Liver (tissue), 9 donors: ENCODE data around the gene ARSB. TPM values are rescaled to one million over a fixed set of nuclear protein-coding genes. Genes with fewer than 3 reads are reported as not detected.

Experiments used
- DNase-seq: peaks from one replicate; pipeline ENCODE4 v3.0.0-alpha.2; 2017; ENCODE audit warnings: low spot score
- H3K27ac ChIP-seq, 2 donors: one replicate each; pipeline ENCODE4 v1.7.0; 2013; ENCODE audit warnings: inconsistent platforms in 2 of 2, low read length in 2 of 2, control low read depth in 1 of 2, low read depth in 1 of 2, mild to moderate bottlenecking in 1 of 2
- H3K27me3 ChIP-seq, 4 donors: one replicate each; pipeline versions ENCODE4 v1.6.1 to v1.7.0; 2013; ENCODE audit warnings: low read length in 3 of 4, inconsistent platforms in 1 of 4, mild to moderate bottlenecking in 1 of 4, moderate library complexity in 1 of 4; ENCODE audit not compliant: control insufficient read depth in 4 of 4, insufficient read depth in 4 of 4
- H3K36me3 ChIP-seq, 4 donors: one replicate each; pipeline versions ENCODE4 v1.6.1 to v1.7.0; 2013; ENCODE audit warnings: low read length in 3 of 4, mild to moderate bottlenecking in 3 of 4, low read depth in 1 of 4, moderate library complexity in 1 of 4; ENCODE audit not compliant: control insufficient read depth in 4 of 4, insufficient read depth in 3 of 4
- H3K4me1 ChIP-seq, 4 donors: one replicate each; pipeline versions ENCODE4 v1.6.1 to v1.7.0; 2013; ENCODE audit warnings: low read length in 3 of 4, mild to moderate bottlenecking in 3 of 4, moderate library complexity in 1 of 4; ENCODE audit not compliant: control insufficient read depth in 4 of 4, insufficient read depth in 4 of 4
- H3K4me3 ChIP-seq, 3 donors: one replicate each; pipeline versions ENCODE4 v1.6.1 to v1.7.0; 2013; ENCODE audit warnings: low read length in 3 of 3, control low read depth in 1 of 3, low read depth in 1 of 3, mild to moderate bottlenecking in 1 of 3
- H3K9ac ChIP-seq, 2 donors: one replicate each; pipeline ENCODE4 v1.7.0; 2013; ENCODE audit warnings: low read length in 2 of 2, mild to moderate bottlenecking in 2 of 2, moderate library complexity in 2 of 2, control low read depth in 1 of 2, low read depth in 1 of 2
- H3K9me3 ChIP-seq, 4 donors: one replicate each; pipeline versions ENCODE4 v1.6.1 to v1.7.0; 2013; ENCODE audit warnings: low read length in 3 of 4; ENCODE audit not compliant: control insufficient read depth in 4 of 4
- EGR1 ChIP-seq, 2 donors: IDR thresholded peaks; 2 replicates each; pipeline ENCODE4 v1.6.1; 2016 to 2018; ENCODE audit warnings: antibody characterized with exemption in 2 of 2, low read depth in 2 of 2
- FOXA1 ChIP-seq: IDR thresholded peaks from 2 replicates; pipeline ENCODE4 v1.6.1; 2016; ENCODE audit warnings: antibody characterized with exemption
- FOXA2 ChIP-seq: IDR thresholded peaks from 2 replicates; pipeline ENCODE4 v1.6.1; 2016; ENCODE audit warnings: antibody characterized with exemption
- GABPA ChIP-seq, 2 donors: IDR thresholded peaks in 1 of 2; conservative IDR thresholded peaks in 1 of 2; 2 replicates each; pipeline ENCODE4 v1.6.1; 2016; ENCODE audit warnings: antibody characterized with exemption in 2 of 2, mild to moderate bottlenecking in 1 of 2, moderate library complexity in 1 of 2
- HNF4A ChIP-seq, 2 donors: conservative IDR thresholded peaks; 2 replicates each; pipeline ENCODE4 v1.6.1; 2016; ENCODE audit warnings: antibody characterized with exemption in 2 of 2, mild to moderate bottlenecking in 2 of 2
- HNF4G ChIP-seq: IDR thresholded peaks from 2 replicates; pipeline ENCODE4 v1.6.1; 2016; ENCODE audit warnings: antibody characterized with exemption
- JUND ChIP-seq, 2 donors: IDR thresholded peaks; 2 replicates each; pipeline ENCODE4 v1.6.1; 2016; ENCODE audit warnings: antibody characterized with exemption in 2 of 2
- RAD21 ChIP-seq, 2 donors: IDR thresholded peaks; 2 replicates each; pipeline ENCODE4 v1.6.1; 2016; ENCODE audit warnings: antibody characterized with exemption in 2 of 2, mild to moderate bottlenecking in 2 of 2
- RXRA ChIP-seq, 2 donors: IDR thresholded peaks; 2 replicates each; pipeline ENCODE4 v1.6.1; 2017 to 2018; ENCODE audit warnings: antibody characterized with exemption in 2 of 2, mild to moderate bottlenecking in 1 of 2
- SP1 ChIP-seq: IDR thresholded peaks from 2 replicates; pipeline ENCODE4 v1.6.1; 2018; ENCODE audit warnings: antibody characterized with exemption, mild to moderate bottlenecking
- TAF1 ChIP-seq: conservative IDR thresholded peaks from 2 replicates; pipeline ENCODE4 v1.6.1; 2016; ENCODE audit warnings: antibody characterized with exemption, mild to moderate bottlenecking
- YY1 ChIP-seq: IDR thresholded peaks from 2 replicates; pipeline ENCODE4 v1.6.1; 2016; ENCODE audit warnings: antibody characterized with exemption, mild to moderate bottlenecking
- WGBS: extraction: QIAGEN DNeasy Blood & Tissue Kit; methylation state at CpG from one replicate; pipeline ENCODE4 v1.1.7; 2013; 5-methylcytosine and 5-hydroxymethylcytosine counted together
- polyA plus RNA-seq, 2 donors: library from polyadenylated mRNA; stranded (reverse) in 1 of 2; unstranded in 1 of 2; fragments of 200-250 nt in 1 of 2; fragments of >200 nt in 1 of 2; fragmentation: Nextera tagmentation in 1 of 2; extraction: Ambion mirVana in 1 of 2; gene quantifications; one replicate each; pipeline versions ENCODE4 v1.2.1 to v1.2.3, GENCODE V29; 2013 to 2015
- total RNA-seq, 2 donors: library from RNA; depleted of rRNA; stranded (reverse); fragments of >200 nt; gene quantifications; one replicate each; pipeline ENCODE4 v1.2.3, GENCODE V29; 2014
- TF ChIP-seq, protein P1 (sequence below): IDR thresholded peaks from 2 replicates; pipeline ENCODE4 v1.6.1; 2016; ENCODE audit warnings: antibody characterized with exemption
- TF ChIP-seq, protein P2 (sequence below): IDR thresholded peaks from 2 replicates; pipeline ENCODE4 v1.6.1; 2016; ENCODE audit warnings: antibody characterized with exemption, mild to moderate bottlenecking
- TF ChIP-seq, protein P3 (sequence below): fragments of 150-350 bp; IDR thresholded peaks from 2 replicates; pipeline ENCODE4 v1.5.1; 2017; ENCODE audit warnings: improper control_type of control experiment, low read depth, low read length; ENCODE audit not compliant: missing input control
- TF ChIP-seq, protein P4 (sequence below): IDR thresholded peaks from 2 replicates; pipeline ENCODE4 v1.6.1; 2016; ENCODE audit warnings: antibody characterized with exemption
- TF ChIP-seq, protein P5 (sequence below): IDR thresholded peaks from 2 replicates; pipeline ENCODE4 v1.6.1; 2016; ENCODE audit warnings: antibody characterized with exemption
- donor health status: healthy.
- donor health status: healthy.
- donor health status: healthy.
- donor health status: healthy.
- donor health status: healthy.

ARSB gene
- total and polyA plus RNA-seq, 4 donors = 3.5 to 26.2 (median 8.7) TPM

DNA sequence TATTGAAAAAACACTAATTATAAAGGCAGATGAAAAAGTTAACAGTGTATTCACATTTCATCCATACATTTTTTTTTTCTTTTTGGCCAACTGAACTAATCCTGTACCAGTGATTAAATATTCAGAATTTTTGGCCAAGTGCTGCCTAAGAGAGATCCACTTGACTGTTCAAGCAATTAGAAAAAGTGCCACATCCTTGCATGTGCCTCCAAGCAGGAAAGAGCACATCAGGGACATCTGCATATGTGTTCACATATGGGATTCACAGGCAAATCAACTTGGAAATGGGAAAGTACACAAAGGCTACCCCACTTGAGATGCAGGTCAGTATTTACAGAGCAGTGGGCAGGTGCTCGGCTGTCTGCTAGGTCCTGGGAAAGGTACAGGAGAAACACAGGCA lies 173.2 kb downstream of the ARSB start:
- Histone ChIP-seq H3K4me3 (no peak overlapping the region), H3K36me3 (peaks cover 0 to 2% (median 0%) of the 10 kb centered on the region in 4 donors), H3K9me3 (no peaks in the 10 kb centered on the region), H3K9ac (no peak overlapping the region), H3K27ac (no peak overlapping the region), H3K4me1 (no peaks in the 10 kb centered on the region), H3K27me3 (no peaks in the 10 kb centered on the region)
- TF ChIP-seq, protein P1, sequence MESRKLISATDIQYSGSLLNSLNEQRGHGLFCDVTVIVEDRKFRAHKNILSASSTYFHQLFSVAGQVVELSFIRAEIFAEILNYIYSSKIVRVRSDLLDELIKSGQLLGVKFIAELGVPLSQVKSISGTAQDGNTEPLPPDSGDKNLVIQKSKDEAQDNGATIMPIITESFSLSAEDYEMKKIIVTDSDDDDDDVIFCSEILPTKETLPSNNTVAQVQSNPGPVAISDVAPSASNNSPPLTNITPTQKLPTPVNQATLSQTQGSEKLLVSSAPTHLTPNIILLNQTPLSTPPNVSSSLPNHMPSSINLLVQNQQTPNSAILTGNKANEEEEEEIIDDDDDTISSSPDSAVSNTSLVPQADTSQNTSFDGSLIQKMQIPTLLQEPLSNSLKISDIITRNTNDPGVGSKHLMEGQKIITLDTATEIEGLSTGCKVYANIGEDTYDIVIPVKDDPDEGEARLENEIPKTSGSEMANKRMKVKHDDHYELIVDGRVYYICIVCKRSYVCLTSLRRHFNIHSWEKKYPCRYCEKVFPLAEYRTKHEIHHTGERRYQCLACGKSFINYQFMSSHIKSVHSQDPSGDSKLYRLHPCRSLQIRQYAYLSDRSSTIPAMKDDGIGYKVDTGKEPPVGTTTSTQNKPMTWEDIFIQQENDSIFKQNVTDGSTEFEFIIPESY = no peak
- TF ChIP-seq FOXA2 (no peak), YY1 (no peak), FOXA1 (no peak), HNF4A (conservative IDR thresholded peaks at IDR 0.05) (no peak)
- TF ChIP-seq, protein P2, sequence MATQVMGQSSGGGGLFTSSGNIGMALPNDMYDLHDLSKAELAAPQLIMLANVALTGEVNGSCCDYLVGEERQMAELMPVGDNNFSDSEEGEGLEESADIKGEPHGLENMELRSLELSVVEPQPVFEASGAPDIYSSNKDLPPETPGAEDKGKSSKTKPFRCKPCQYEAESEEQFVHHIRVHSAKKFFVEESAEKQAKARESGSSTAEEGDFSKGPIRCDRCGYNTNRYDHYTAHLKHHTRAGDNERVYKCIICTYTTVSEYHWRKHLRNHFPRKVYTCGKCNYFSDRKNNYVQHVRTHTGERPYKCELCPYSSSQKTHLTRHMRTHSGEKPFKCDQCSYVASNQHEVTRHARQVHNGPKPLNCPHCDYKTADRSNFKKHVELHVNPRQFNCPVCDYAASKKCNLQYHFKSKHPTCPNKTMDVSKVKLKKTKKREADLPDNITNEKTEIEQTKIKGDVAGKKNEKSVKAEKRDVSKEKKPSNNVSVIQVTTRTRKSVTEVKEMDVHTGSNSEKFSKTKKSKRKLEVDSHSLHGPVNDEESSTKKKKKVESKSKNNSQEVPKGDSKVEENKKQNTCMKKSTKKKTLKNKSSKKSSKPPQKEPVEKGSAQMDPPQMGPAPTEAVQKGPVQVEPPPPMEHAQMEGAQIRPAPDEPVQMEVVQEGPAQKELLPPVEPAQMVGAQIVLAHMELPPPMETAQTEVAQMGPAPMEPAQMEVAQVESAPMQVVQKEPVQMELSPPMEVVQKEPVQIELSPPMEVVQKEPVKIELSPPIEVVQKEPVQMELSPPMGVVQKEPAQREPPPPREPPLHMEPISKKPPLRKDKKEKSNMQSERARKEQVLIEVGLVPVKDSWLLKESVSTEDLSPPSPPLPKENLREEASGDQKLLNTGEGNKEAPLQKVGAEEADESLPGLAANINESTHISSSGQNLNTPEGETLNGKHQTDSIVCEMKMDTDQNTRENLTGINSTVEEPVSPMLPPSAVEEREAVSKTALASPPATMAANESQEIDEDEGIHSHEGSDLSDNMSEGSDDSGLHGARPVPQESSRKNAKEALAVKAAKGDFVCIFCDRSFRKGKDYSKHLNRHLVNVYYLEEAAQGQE = no peak
- TF ChIP-seq, protein P3, sequence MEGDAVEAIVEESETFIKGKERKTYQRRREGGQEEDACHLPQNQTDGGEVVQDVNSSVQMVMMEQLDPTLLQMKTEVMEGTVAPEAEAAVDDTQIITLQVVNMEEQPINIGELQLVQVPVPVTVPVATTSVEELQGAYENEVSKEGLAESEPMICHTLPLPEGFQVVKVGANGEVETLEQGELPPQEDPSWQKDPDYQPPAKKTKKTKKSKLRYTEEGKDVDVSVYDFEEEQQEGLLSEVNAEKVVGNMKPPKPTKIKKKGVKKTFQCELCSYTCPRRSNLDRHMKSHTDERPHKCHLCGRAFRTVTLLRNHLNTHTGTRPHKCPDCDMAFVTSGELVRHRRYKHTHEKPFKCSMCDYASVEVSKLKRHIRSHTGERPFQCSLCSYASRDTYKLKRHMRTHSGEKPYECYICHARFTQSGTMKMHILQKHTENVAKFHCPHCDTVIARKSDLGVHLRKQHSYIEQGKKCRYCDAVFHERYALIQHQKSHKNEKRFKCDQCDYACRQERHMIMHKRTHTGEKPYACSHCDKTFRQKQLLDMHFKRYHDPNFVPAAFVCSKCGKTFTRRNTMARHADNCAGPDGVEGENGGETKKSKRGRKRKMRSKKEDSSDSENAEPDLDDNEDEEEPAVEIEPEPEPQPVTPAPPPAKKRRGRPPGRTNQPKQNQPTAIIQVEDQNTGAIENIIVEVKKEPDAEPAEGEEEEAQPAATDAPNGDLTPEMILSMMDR = no peak
- no peak for DNase-seq
- WGBS = 98% methylated on average over 1 of the region's 1 CpG

DNA sequence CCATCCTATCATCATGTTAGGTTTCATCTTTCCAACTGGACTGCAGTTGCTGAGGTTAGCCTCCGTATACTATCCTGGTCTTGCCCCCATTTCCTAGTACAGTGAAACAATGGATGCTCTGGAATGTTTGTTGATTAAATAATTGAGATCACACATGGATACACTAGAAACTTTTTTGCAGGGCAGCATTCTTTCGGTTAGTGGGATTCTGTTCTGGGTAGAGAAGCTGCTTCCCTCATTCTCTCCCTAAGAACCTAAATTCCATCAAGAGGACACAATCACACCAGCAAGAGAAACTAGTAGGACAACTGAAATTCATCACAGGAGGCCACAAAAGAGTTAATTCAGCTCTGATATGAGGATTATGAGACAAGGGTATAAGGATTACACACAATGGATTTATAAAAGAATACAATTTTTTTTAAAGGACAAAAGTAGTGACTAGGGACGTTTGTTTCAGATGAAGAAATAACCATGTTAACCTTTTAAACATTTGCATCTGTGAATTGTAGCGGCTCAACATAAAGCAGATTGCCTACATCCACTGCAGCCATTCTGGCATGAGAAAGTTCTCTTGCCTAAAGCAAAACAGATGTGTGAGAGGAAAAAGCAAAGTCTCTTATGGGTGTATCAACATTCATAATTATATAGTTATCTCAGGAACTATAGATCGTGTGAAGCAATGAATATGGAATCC lies 173.8 kb downstream of the ARSB start:
- H3K4me1 ChIP-seq = no peaks in the 10 kb centered on the region
- H3K27me3 ChIP-seq = no peaks in the 10 kb centered on the region
- no peak overlapping the region for H3K9ac ChIP-seq
- no peaks in the 10 kb centered on the region for H3K36me3 ChIP-seq
- H3K27ac ChIP-seq = no peak overlapping the region
- H3K4me3 ChIP-seq = no peak overlapping the region
- TF ChIP-seq GABPA (IDR thresholded peaks at IDR 0.05 in 1 of 2, conservative IDR thresholded peaks at IDR 0.05 in 1 of 2) = no peak
- no peak for TF ChIP-seq HNF4A (conservative IDR thresholded peaks at IDR 0.05)
- TF ChIP-seq TAF1 = no peak
- no peak for TF ChIP-seq JUND (IDR thresholded peaks at IDR 0.05)
- TF ChIP-seq SP1 = no peak
- TF ChIP-seq, protein P4, sequence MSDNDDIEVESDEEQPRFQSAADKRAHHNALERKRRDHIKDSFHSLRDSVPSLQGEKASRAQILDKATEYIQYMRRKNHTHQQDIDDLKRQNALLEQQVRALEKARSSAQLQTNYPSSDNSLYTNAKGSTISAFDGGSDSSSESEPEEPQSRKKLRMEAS = no peak
- TF ChIP-seq, protein P5, sequence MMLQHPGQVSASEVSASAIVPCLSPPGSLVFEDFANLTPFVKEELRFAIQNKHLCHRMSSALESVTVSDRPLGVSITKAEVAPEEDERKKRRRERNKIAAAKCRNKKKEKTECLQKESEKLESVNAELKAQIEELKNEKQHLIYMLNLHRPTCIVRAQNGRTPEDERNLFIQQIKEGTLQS = no peak
- no peak for TF ChIP-seq RXRA (IDR thresholded peaks at IDR 0.05)
- TF ChIP-seq, protein P1 = no peak
- TF ChIP-seq HNF4G = no peak
- TF ChIP-seq FOXA2 = no peak
- no peak for TF ChIP-seq RAD21 (IDR thresholded peaks at IDR 0.05)
- TF ChIP-seq EGR1 (IDR thresholded peaks at IDR 0.05; ENCODE audit: low read depth in 2 of 2) = no peak
- no peak for TF ChIP-seq YY1
- H3K9me3 ChIP-seq = no peaks in the 10 kb centered on the region
- no peak for DNase-seq
- WGBS = 91% methylated on average over 5 of the region's 5 CpGs
